D721Med (cell line): ENCODE data around the gene GBF1.

Source experiments
- DNase-seq: peaks from one replicate; pipeline ENCODE4 v3.0.0; 2011; ENCODE audit warnings: low spot score; ENCODE audit not compliant: insufficient read length
- FAIRE-seq: peaks from 2 replicates; lab custom pipeline; 2011; peaks lifted over from hg19 to GRCh38; lab: Jason Lieb, UNC
- CTCF ChIP-seq: IDR thresholded peaks from 2 replicates; pipeline ENCODE4 v1.5.1; 2012; ENCODE audit warnings: mild to moderate bottlenecking, control low read depth; ENCODE audit not compliant: insufficient read depth; ENCODE audit errors: missing control alignments

GBF1 gene

GRCh38 chr10:102397222-102398171 is 152.2 kb downstream of the GBF1 start:
- DNase-seq, result no peak
- no peak for FAIRE-seq

DNA sequence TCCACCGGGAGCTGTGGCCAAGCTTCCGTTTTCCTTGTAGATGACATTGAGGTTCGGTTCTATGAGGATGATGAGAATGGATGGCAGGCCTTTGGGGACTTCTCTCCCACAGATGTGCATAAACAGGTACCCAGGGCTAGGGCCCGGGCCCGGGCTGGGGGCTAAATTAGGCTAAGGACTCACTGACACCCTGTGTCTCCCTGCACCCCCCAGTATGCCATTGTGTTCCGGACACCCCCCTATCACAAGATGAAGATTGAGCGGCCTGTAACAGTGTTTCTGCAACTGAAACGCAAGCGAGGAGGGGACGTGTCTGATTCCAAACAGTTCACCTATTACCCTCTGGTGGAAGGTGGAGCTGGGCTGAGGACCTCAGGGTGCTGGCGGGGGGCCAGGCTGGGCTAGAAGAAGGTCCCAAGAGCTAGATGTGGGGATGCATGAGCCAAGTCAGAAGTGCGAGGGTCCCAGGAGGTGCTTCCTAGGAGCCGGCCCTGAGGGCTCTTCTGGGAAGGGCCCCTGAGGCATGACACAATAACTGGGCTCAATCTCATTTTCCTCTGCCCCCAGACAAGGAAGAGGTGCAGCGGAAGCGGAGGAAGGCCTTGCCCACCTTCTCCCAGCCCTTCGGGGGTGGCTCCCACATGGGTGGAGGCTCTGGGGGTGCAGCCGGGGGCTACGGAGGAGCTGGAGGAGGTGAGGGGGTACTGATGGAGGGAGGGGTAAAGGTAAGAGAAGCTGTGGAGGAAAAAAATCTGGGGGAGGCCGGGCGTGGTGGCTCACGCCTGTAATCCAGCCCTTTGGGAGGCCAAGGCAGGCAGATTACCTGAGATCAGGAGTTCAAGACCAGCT is 153.1 kb downstream of the GBF1 start:
- FAIRE-seq (no peak), DNase-seq (no peak)
- no peak for TF ChIP-seq CTCF

More at GRCh38 chr10:102397222-102398171, 152.2 kb downstream of the GBF1 start:
- TF ChIP-seq CTCF, result no peak

DNA sequence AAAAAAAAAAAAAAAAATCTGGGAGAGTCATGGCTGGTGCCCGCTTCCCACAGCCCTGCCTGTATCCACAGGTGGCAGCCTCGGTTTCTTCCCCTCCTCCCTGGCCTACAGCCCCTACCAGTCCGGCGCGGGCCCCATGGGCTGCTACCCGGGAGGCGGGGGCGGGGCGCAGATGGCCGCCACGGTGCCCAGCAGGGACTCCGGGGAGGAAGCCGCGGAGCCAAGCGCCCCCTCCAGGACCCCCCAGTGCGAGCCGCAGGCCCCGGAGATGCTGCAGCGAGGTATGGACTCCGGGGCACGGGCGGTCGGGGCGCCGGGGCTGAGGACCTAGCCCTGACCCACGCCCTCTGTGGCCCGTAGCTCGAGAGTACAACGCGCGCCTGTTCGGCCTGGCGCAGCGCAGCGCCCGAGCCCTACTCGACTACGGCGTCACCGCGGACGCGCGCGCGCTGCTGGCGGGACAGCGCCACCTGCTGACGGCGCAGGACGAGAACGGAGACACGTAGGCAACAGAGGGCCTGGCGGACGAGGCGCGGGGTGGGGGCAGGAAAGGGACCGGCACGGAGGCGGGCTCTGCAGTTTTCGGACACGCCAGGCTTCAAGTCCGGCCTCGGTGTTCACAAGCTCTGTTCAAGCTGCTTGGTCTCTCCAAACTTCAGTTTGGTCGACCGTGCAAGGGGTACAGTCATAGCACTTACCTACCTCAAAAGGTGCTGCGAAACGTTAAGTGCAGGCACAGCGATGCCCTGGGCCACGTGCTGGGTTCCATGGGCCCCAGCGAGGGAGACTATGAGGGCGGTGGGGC is 154.1 kb downstream of the GBF1 start:
- peak; percentile 95 for TF ChIP-seq CTCF
- FAIRE-seq, result no peak

DNA sequence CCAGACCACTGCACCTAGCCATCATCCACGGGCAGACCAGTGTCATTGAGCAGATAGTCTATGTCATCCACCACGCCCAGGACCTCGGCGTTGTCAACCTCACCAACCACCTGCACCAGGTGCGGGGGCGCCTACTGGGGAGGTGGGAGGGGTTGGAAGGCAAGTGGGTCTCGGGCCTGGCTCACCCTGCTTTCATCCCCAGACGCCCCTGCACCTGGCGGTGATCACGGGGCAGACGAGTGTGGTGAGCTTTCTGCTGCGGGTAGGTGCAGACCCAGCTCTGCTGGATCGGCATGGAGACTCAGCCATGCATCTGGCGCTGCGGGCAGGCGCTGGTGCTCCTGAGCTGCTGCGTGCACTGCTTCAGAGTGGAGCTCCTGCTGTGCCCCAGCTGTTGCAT is 154.7 kb downstream of the GBF1 start:
- FAIRE-seq, result no peak
- no peak for DNase-seq
- no peak for TF ChIP-seq CTCF

More for the DNA sequence above, 154.1 kb downstream of the GBF1 start:
- peak; percentile 96 for DNase-seq

- no peak for FAIRE-seq
- TF ChIP-seq CTCF, result no peak
These were observed 155.4 kb downstream of the GBF1 start for GRCh38 chr10:102400598-102401341.

DNA sequence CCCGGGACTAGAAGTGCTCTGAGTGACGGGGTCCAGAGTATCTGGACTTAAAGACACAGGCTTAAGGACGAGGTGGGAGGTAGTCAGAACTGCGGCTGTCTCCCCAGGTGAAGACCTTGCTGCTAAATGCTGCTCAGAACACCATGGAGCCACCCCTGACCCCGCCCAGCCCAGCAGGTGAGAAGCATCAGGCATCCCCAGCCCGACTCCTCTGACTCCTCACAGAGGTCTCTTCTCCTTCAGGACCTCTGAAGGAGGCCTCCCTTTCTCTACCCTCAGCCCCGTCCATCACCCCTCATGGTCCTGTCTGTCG is 156.0 kb downstream of the GBF1 start:
- DNase-seq, result no peak
- FAIRE-seq, result no peak
- TF ChIP-seq CTCF, result no peak

More at GRCh38 chr10:102400598-102401341, 155.4 kb downstream of the GBF1 start:
- no peak for DNase-seq
